Measurements from ENCODE around the gene SHOC2. TPM values are rescaled to one million over a fixed set of nuclear protein-coding genes. Genes with fewer than 3 reads are reported as not detected.

SHOC2 gene
- total and polyA plus RNA-seq, 2 experiments from 2014 or later, result 64.6 to 67.7 TPM

DNA sequence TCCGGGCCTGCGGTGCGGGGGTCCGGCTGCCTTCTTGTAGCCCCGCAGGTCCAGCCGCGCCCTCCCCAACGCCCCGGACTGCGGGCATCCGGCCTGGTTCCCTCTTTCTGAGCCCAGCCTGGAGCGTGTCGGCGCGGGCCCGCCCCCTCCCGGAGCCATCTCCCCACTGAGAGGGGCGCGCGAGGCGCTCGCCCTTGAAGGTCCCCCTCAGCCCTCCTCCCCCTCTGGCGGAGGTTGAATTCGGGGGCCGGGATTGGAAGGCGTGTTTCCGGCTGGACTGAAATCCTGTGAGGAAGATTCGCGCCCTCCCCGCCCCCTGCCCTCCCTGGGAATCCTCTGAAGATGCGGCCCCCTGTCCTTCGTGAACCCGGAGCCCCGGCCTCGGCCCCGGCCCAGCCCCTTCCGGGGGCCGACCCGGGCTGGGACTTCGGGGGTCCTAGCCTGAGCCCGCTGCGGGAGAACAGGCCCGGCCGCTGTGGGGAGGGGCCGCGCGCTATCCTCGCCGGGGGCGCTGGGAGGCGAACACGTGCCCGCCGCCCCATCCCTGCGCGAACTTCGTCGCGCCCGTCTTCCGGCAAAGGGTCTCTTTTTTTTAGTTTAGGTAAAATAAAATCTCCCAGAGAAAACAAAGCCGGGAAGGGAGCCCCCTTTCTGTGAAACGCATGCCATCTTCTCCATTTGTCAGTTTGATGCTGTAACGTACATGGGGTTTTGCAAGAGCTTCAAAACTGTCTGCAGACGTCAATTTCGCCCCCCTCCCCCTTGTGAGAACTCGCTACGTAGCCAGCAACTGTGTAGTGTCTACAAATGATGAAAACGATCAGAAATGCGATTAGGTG, 47.0 kb upstream of the SHOC2 start:
- in situ Hi-C loops (cut with MboI), result no loop called here
- Histone ChIP-seq H4K20me1 (ENCODE audit: insufficient read depth) (no peaks in the 10 kb centered on the region), H3K27ac (peak overlapping the region; percentile 77), H3K4me3 (peak overlapping the region; percentile 95), H3K4me1 (ENCODE audit: insufficient read depth) (peaks cover 30% of the 10 kb centered on the region), H3K9me2 (ENCODE audit: insufficient read depth) (no peaks in the 10 kb centered on the region), H3K9ac (peak overlapping the region; percentile 88), H2AFZ (peak overlapping the region; percentile 84), H3F3A (ENCODE audit: insufficient read depth) (peaks cover 14% of the 10 kb centered on the region), H3K36me3 (ENCODE audit: low read depth) (0 out of 2 replicates have a peak, but pooled peaks cover 5% of the 10 kb centered on the region), H3K9me3 (ENCODE audit: low read depth) (no peaks in the 10 kb centered on the region), H3K79me2 (ENCODE audit: insufficient read depth) (peaks cover 46% of the 10 kb centered on the region), H3K4me2 (ENCODE audit: unreplicated experiment) (peak overlapping the region; percentile 90), H3K27me3 (replicated peaks; ENCODE audit: insufficient read depth) (no peaks in the 10 kb centered on the region)
- DNase-seq, result peak; percentile 89
- TF ChIP-seq EZH2 (IDR thresholded peaks at IDR 0.05; ENCODE audit: insufficient read depth, poor library complexity, severe bottlenecking), result no peak
- TF ChIP-seq EZH2phosphoT487 (IDR thresholded peaks at IDR 0.05; ENCODE audit: insufficient read depth, low read depth), result no peak
- WGBS, 2 experiments (ENCODE audit: low coverage in 1 of 2, low lambda C conversion rate in 2 of 2, missing lambda C conversion rate in 2 of 2), result 0 to 4% methylated on average over 29 to 53 of the region's 70 CpGs

DNA sequence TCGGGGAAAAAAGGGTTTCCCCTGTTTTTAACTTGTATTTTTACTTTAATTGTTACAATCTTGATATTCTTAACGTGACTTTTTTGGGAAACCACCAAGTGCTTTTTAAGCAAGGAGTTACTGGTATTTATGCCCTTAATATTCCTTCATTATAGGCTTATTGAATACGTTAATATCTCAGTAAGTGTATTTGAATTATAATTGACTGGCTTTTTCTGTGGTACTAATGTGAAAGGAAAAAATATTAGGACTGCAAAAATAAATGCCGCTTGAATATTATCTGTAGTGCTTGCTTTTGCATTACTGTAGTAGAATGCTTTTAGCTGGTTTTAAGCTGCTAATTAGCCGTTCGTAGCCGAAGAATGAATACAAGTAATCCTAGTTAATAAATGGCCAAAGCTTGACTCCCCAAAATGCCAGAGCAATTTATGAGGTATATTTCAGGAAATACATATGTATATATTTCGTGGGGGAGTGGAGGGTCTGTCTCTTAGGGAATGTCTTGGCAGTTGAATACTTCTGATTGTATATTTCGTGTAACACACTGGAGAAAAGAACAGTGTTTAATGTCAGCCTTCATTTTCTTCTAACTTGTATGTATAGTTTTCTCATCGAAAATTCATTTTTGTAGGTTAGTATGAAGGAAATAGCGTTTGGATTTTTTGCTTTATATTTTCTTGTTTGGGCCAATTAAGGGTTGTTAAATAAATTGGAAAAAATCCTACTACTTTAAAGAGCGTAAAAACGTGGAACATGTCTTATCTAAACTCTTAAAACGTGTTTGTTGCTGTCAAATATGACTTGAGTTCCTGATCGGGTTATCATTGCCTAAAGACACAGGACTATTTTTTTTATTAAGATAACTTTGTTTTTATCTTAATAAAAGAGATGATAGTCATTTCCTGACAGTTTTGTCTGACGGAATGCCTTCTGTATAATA, 46.1 kb upstream of the SHOC2 start:
- in situ Hi-C loops (cut with MboI), result no loop called here
- Histone ChIP-seq H3K9me2 (ENCODE audit: insufficient read depth) (no peaks in the 10 kb centered on the region), H3K4me3 (peak overlapping the region; percentile 95), H2AFZ (peak overlapping the region; percentile 84), H3K4me1 (ENCODE audit: insufficient read depth) (peaks cover 24% of the 10 kb centered on the region), H3K79me2 (ENCODE audit: insufficient read depth) (peaks cover 54% of the 10 kb centered on the region), H3K4me2 (ENCODE audit: unreplicated experiment) (peak overlapping the region; percentile 90), H3F3A (ENCODE audit: insufficient read depth) (peaks cover 5% of the 10 kb centered on the region), H4K20me1 (ENCODE audit: insufficient read depth) (0 out of 2 replicates have a peak, but pooled peaks cover 5% of the 10 kb centered on the region), H3K9me3 (ENCODE audit: low read depth) (no peaks in the 10 kb centered on the region), H3K27me3 (replicated peaks; ENCODE audit: insufficient read depth) (no peaks in the 10 kb centered on the region), H3K36me3 (ENCODE audit: low read depth) (peaks cover 10% of the 10 kb centered on the region; the same call in 1 of the 2 replicates), H3K27ac (peak overlapping the region; percentile 77), H3K9ac (peak overlapping the region; percentile 88)
- no peak for TF ChIP-seq EZH2phosphoT487 (IDR thresholded peaks at IDR 0.05; ENCODE audit: insufficient read depth, low read depth)
- no peak for TF ChIP-seq EZH2 (IDR thresholded peaks at IDR 0.05; ENCODE audit: insufficient read depth, poor library complexity, severe bottlenecking)
- DNase-seq, result peak; percentile 23
- WGBS, 2 experiments (ENCODE audit: low coverage in 1 of 2, low lambda C conversion rate in 2 of 2, missing lambda C conversion rate in 2 of 2), result 2% methylated on average over 16 of the region's 16 CpGs

DNA sequence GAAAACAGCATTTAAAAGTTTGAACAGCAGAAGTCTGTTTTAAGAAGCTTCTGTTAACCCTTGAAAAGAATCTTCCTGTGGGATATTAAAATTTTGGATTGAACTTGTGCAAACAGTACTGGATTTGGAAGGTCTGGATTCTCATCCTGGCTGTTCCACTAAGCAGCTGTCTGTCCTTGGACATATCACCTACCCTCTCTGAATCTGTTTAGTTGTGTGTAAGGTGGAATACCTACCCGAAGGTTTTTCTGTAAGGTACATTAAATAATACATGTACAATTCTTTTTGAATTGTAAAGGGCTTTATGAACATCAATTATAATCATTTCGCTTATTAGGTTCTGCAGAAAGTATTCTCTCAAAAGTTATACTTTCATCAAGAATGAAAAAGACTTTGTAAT, 45.5 kb upstream of the SHOC2 start:
- Histone ChIP-seq H3K27ac (no peak overlapping the region), H3K36me3 (ENCODE audit: low read depth) (peaks cover 16% of the 10 kb centered on the region), H4K20me1 (ENCODE audit: insufficient read depth) (0 out of 2 replicates have a peak, but pooled peaks cover 5% of the 10 kb centered on the region), H3K4me1 (ENCODE audit: insufficient read depth) (peaks cover 22% of the 10 kb centered on the region), H3F3A (ENCODE audit: insufficient read depth) (peaks cover 4% of the 10 kb centered on the region; the same call in 1 of the 2 replicates), H2AFZ (no peak overlapping the region), H3K9me2 (ENCODE audit: insufficient read depth) (no peaks in the 10 kb centered on the region), H3K9me3 (ENCODE audit: low read depth) (no peaks in the 10 kb centered on the region), H3K4me3 (peak overlapping the region; percentile 95), H3K79me2 (ENCODE audit: insufficient read depth) (peaks cover 55% of the 10 kb centered on the region), H3K9ac (peak overlapping the region; percentile 88), H3K27me3 (replicated peaks; ENCODE audit: insufficient read depth) (no peaks in the 10 kb centered on the region), H3K4me2 (ENCODE audit: unreplicated experiment) (peak overlapping the region; percentile 90)
- WGBS, 2 experiments (ENCODE audit: low coverage in 1 of 2, low lambda C conversion rate in 2 of 2, missing lambda C conversion rate in 2 of 2), result 85 to 86% methylated on average over 2 of the region's 2 CpGs
- DNase-seq, result no peak
- TF ChIP-seq EZH2phosphoT487 (IDR thresholded peaks at IDR 0.05; ENCODE audit: insufficient read depth, low read depth) (no peak), EZH2 (IDR thresholded peaks at IDR 0.05; ENCODE audit: insufficient read depth, poor library complexity, severe bottlenecking) (no peak)
- in situ Hi-C loops (cut with MboI), result no loop called here

DNA sequence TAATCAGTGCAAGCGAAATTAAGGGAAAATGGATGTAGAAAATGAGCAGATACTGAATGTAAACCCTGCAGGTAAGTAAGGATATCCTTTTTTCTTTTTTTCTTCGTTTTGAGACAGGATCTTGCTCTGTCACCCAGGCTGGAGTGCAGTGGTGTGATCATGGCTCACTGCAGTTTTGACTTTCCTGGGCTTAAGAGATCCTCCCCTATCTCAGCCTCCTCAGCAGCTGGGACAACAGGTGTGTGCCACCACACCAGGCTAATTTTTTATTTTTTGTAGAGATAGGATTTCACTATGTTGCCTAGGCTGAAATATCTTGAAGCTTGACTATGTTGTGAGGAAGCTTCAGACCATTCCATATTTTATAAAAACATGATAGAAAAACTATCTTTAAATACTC, 43.4 kb upstream of the SHOC2 start:
- H3K36me3 ChIP-seq (ENCODE audit: low read depth), result peaks cover 29% of the 10 kb centered on the region
- in situ Hi-C loops (cut with MboI), result loop anchor here (25.0 kb wide), 3 partner anchors 264 to 1261 kb away; partner anchors contain the start of gene SMNDC1
- WGBS, 2 experiments (ENCODE audit: low coverage in 1 of 2, low lambda C conversion rate in 2 of 2, missing lambda C conversion rate in 2 of 2), result 63 to 68% methylated on average over 2 of the region's 2 CpGs
- H3K4me3 ChIP-seq, result no peak overlapping the region
- H3K27me3 ChIP-seq (replicated peaks; ENCODE audit: insufficient read depth), result no peaks in the 10 kb centered on the region
- H2AFZ ChIP-seq, result no peak overlapping the region
- peaks cover 3% of the 10 kb centered on the region; the same call in 1 of the 2 replicates for H3F3A ChIP-seq (ENCODE audit: insufficient read depth)
- H3K79me2 ChIP-seq (ENCODE audit: insufficient read depth), result peaks cover 62% of the 10 kb centered on the region
- no peak overlapping the region for H3K4me2 ChIP-seq (ENCODE audit: unreplicated experiment)
- H3K9me3 ChIP-seq (ENCODE audit: low read depth), result no peaks in the 10 kb centered on the region
- no peaks in the 10 kb centered on the region for H3K9me2 ChIP-seq (ENCODE audit: insufficient read depth)
- DNase-seq, result no peak
- no peak overlapping the region for H3K27ac ChIP-seq
- H3K9ac ChIP-seq, result no peak overlapping the region
- 0 out of 2 replicates have a peak, but pooled peaks cover 5% of the 10 kb centered on the region for H4K20me1 ChIP-seq (ENCODE audit: insufficient read depth)
- H3K4me1 ChIP-seq (ENCODE audit: insufficient read depth), result peaks cover 17% of the 10 kb centered on the region
- no peak for TF ChIP-seq EZH2 (IDR thresholded peaks at IDR 0.05; ENCODE audit: insufficient read depth, poor library complexity, severe bottlenecking)

Measured in GM23248 (cell line).